Thymus (tissue), 11 donors: ENCODE results near the gene PHC3. TPM values are rescaled to one million over a fixed set of nuclear protein-coding genes. Genes with fewer than 3 reads are reported as not detected.

Experiments used
- DNase-seq, 9 donors: peaks; one replicate each; pipeline ENCODE4 v3.0.0-alpha.2; 2013; ENCODE audit warnings: low spot score in 9 of 9, low read depth in 6 of 9, missing footprints in 1 of 9
- H3K27ac ChIP-seq, 2 donors: one replicate each; pipeline ENCODE4 v1.5.1; 2013; ENCODE audit warnings: control low read depth in 1 of 2, low read depth in 1 of 2, low read length in 1 of 2, mild to moderate bottlenecking in 1 of 2, moderate library complexity in 1 of 2
- H3K27me3 ChIP-seq, 2 donors: one replicate each; pipeline ENCODE4 v1.5.1; 2013; ENCODE audit warnings: low read length in 1 of 2; ENCODE audit not compliant: control insufficient read depth in 2 of 2, insufficient read depth in 1 of 2
- H3K36me3 ChIP-seq, 2 donors: one replicate each; pipeline ENCODE4 v1.5.1; 2013; ENCODE audit warnings: low read length in 1 of 2, mild to moderate bottlenecking in 1 of 2, moderate library complexity in 1 of 2; ENCODE audit not compliant: control insufficient read depth in 2 of 2, insufficient read depth in 2 of 2
- H3K4me1 ChIP-seq, 2 donors: one replicate each; pipeline ENCODE4 v1.5.1; 2013; ENCODE audit warnings: low read length in 2 of 2; ENCODE audit not compliant: control insufficient read depth in 2 of 2, insufficient read depth in 2 of 2
- H3K4me3 ChIP-seq, 2 donors: one replicate each; pipeline ENCODE4 v1.5.1; 2013; ENCODE audit warnings: low read length in 2 of 2, control low read depth in 1 of 2, mild to moderate bottlenecking in 1 of 2
- H3K9me3 ChIP-seq, 2 donors: one replicate each; pipeline ENCODE4 v1.5.1; 2013; ENCODE audit warnings: low read length in 1 of 2, mild to moderate bottlenecking in 1 of 2; ENCODE audit not compliant: control insufficient read depth in 2 of 2, insufficient read depth in 1 of 2
- WGBS: extraction: QIAGEN DNeasy Blood & Tissue Kit; methylation state at CpG from one replicate; pipeline ENCODE4 v1.1.7; 2013; 5-methylcytosine and 5-hydroxymethylcytosine counted together
- polyA plus RNA-seq: library from polyadenylated mRNA; stranded (reverse); fragments of 200-250 nt; gene quantifications from one replicate; pipeline ENCODE4 v1.2.3, GENCODE V29; 2013
- total RNA-seq: library from RNA; stranded (reverse); fragments of 120-200 nt; gene quantifications from one replicate; pipeline ENCODE4 v1.2.4, GENCODE V29; 2013
- donor health status: healthy.

The PHC3 gene
- total and polyA plus RNA-seq, 2 donors, result 11.7 to 21.3 TPM

- peaks cover 14 to 74% of the 10 kb centered on the region in 2 donors for H3K36me3 ChIP-seq
- WGBS, result 98% methylated on average over 1 of the region's 1 CpG
- no peak for DNase-seq
Observed at GRCh38 chr3:170098753-170099152, 82.8 kb downstream of the PHC3 start.

GRCh38 chr3:170096342-170096741 lies 85.2 kb downstream of the PHC3 start:
- 96% methylated on average over 3 of the region's 3 CpGs for whole genome bisulfite sequencing
- H3K27me3 ChIP-seq, result no peaks in the 10 kb centered on the region
- H3K36me3 ChIP-seq, result peaks cover 11 to 72% of the 10 kb centered on the region in 2 donors
- no peak overlapping the region for H3K27ac ChIP-seq
- H3K4me1 ChIP-seq, result no peaks in the 10 kb centered on the region
- DNase-seq, result no peak
- no peak overlapping the region for H3K4me3 ChIP-seq
- H3K9me3 ChIP-seq, result no peaks in the 10 kb centered on the region

More at GRCh38 chr3:170098753-170099152, 82.8 kb downstream of the PHC3 start:
- Histone ChIP-seq H3K9me3 (no peaks in the 10 kb centered on the region), H3K27ac (no peak overlapping the region), H3K4me3 (no peak overlapping the region), H3K27me3 (no peaks in the 10 kb centered on the region), H3K4me1 (no peaks in the 10 kb centered on the region)

GRCh38 chr3:170095771-170096170 lies 85.8 kb downstream of the PHC3 start:
- no peaks in the 10 kb centered on the region for H3K27me3 ChIP-seq
- no peak overlapping the region for H3K4me3 ChIP-seq
- DNase-seq, result no peak
- H3K9me3 ChIP-seq, result no peaks in the 10 kb centered on the region
- peaks cover 11 to 68% of the 10 kb centered on the region in 2 donors for H3K36me3 ChIP-seq
- H3K27ac ChIP-seq, result no peak overlapping the region
- 91% methylated on average over 4 of the region's 4 CpGs for WGBS
- no peaks in the 10 kb centered on the region for H3K4me1 ChIP-seq

GRCh38 chr3:170092907-170093306 lies 88.6 kb downstream of the PHC3 start:
- Histone ChIP-seq H3K4me1 (no peaks in the 10 kb centered on the region), H3K9me3 (no peaks in the 10 kb centered on the region), H3K36me3 (peaks cover 8 to 68% of the 10 kb centered on the region in 2 donors), H3K4me3 (no peak overlapping the region), H3K27ac (no peak overlapping the region), H3K27me3 (no peaks in the 10 kb centered on the region)
- DNase-seq, result no peak
- 96% methylated on average over 3 of the region's 3 CpGs for WGBS

GRCh38 chr3:170090601-170090981 lies 90.9 kb downstream of the PHC3 start:
- Histone ChIP-seq H3K27ac (no peak overlapping the region), H3K36me3 (peaks cover 8 to 68% of the 10 kb centered on the region in 2 donors), H3K9me3 (no peaks in the 10 kb centered on the region), H3K27me3 (no peaks in the 10 kb centered on the region), H3K4me1 (no peaks in the 10 kb centered on the region), H3K4me3 (no peak overlapping the region)
- DNase-seq, result no peak

GRCh38 chr3:170089862-170090600 lies 91.5 kb downstream of the PHC3 start:
- WGBS, result 96% methylated on average over 3 of the region's 3 CpGs
- Histone ChIP-seq H3K9me3 (no peaks in the 10 kb centered on the region), H3K4me1 (no peaks in the 10 kb centered on the region), H3K27ac (no peak overlapping the region), H3K36me3 (peaks cover 11 to 65% of the 10 kb centered on the region in 2 donors), H3K4me3 (no peak overlapping the region), H3K27me3 (no peaks in the 10 kb centered on the region)
- no peak for DNase-seq

- no peak for DNase-seq
- Histone ChIP-seq H3K4me3 (no peak overlapping the region), H3K36me3 (peaks cover 7 to 36% of the 10 kb centered on the region in 2 donors), H3K27ac (no peak overlapping the region), H3K9me3 (no peaks in the 10 kb centered on the region), H3K27me3 (no peaks in the 10 kb centered on the region), H3K4me1 (no peaks in the 10 kb centered on the region)
- 97% methylated on average over 6 of the region's 6 CpGs for whole genome bisulfite sequencing
Observed at GRCh38 chr3:170085396-170085795, 96.1 kb downstream of the PHC3 start.

- H3K36me3 ChIP-seq, result peaks cover 7 to 24% of the 10 kb centered on the region in 2 donors
- H3K4me1 ChIP-seq, result no peaks in the 10 kb centered on the region
- no peaks in the 10 kb centered on the region for H3K27me3 ChIP-seq
- H3K27ac ChIP-seq, result no peak overlapping the region
- H3K4me3 ChIP-seq, result no peak overlapping the region
- WGBS, result 98% methylated on average over 1 of the region's 1 CpG
- DNase-seq, result no peak
- H3K9me3 ChIP-seq, result no peaks in the 10 kb centered on the region
Observed at GRCh38 chr3:170083343-170083742, 98.2 kb downstream of the PHC3 start.

GRCh38 chr3:170081079-170081741 lies 100.3 kb downstream of the PHC3 start:
- H3K27ac ChIP-seq, result no peak overlapping the region
- no peaks in the 10 kb centered on the region for H3K9me3 ChIP-seq
- H3K4me1 ChIP-seq, result no peaks in the 10 kb centered on the region
- no peak overlapping the region for H3K4me3 ChIP-seq
- no peaks in the 10 kb centered on the region for H3K27me3 ChIP-seq
- WGBS, result 100% methylated on average over 1 of the region's 1 CpG
- H3K36me3 ChIP-seq, result peaks cover 4 to 8% of the 10 kb centered on the region in 2 donors
- DNase-seq, result no peak
